ENCODE measurements around the gene ALG9.

Gene ALG9

DNA sequence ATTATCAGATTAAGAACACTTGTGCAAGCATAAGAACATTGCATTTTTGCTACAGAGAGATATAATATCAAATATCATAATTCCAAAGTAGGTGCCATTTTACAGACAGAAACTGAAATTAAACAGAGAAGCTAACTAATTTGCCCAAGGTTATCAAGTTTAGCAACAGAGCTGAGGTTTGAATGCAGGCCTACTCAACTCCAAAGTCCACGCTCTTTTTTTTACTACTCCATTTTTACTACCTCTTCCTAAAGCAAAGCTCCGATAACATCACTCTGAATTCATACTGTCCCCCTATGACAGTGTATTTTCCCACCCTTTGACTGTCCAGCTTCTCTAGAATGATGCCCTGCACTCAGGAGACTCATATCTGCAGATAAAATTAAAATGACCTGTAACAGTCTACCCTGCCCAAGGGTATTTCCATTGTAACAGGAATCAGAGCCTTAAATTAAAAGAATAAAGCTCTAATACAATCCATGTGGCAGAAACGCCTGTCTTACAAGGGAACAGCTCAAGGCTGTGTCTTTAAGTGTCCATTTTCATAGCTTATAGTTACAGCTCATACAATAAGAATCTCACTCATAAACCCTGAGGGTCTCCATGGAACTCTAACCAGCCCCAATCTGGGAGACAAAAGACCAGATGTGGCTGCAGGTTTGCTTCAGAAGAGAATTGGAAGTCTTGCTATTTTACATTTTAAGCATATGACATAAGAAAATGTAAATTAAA, 36.8 kb downstream of the ALG9 start:
- DNase-seq, result no peak

DNA sequence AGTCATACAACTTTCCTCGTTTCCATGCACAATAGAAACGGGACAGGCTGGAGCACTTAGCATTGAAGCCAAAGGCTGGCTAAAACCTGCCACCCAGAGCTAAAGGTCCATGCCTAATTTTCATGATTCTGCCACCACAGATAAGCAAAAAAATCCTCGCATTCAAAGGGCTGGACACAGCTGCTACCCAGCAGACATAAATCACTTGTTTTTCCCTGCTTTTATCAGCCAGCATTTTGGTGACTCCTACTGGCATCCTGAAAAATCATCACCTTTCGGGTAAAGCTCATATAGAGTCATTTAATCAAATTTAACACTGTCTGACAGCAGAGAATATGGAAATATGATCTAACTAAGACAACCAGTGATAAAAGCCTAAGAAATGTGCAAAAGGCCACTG, 37.9 kb downstream of the ALG9 start:
- DNase-seq, result no peak

DNA sequence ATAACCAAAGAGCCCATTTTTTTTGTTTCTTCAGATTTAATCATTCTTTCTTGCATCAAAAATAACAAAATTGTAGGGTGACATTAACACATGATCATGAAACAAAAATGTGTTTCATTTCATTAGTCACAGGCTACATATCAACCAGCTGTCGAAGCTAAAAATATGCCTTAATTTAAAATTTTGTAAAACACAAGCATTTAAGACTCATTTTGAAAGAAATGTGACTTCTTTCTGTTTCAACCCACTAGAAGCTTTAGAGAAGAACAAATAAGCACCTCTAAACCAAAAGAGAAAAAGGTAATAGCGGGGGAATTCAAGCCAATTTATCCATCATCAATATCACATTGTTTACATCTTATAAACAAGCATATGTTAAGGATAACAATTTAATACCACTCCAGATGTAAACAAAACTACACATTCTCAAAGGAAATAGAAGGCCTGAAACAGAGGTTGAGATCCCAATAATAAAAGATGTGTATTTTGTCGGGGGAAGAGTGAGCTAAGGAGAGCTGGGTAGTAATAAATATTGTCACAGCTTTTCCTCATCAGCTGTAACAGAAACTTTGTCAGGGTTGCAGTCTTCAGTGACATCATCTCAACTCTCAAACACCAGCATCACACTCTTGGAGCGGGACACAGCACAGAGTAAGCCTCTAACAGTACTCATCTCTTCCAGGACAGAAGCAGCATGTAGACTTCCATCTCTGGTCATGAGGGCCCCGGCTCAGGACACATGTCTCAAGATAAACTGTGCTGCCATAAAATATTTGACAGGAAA, 42.0 kb downstream of the ALG9 start:
- no peak for DNase-seq

DNA sequence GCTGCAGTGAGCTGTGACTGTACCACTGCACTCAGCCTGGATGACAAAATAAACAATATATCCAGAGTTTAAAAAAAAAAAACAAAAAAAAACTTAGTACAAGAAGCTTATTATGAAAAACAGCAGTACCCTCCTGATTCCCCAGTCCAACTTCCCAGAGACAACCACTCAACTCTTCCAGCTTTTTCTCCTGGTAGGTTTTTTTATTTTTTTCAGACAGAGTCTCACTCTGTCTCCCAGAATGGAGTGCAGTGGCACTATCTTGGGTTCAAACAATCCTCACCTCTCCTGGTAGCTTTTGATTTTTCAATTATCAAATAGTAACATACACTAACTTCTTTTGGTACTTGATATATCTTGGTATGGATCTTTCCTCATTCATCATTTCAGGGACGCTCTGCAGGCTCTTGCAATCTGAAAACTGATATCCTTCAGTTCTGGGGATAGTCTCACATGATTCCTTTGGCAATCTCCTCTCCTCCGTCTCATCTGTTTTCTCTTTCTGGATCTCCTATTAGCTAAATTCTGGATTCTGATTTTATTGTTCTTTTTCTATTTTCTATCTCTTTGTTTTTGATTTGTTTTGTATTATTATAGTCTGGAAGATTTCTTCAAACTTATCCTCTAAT, 44.9 kb downstream of the ALG9 start:
- no peak for DNase-seq

DNA sequence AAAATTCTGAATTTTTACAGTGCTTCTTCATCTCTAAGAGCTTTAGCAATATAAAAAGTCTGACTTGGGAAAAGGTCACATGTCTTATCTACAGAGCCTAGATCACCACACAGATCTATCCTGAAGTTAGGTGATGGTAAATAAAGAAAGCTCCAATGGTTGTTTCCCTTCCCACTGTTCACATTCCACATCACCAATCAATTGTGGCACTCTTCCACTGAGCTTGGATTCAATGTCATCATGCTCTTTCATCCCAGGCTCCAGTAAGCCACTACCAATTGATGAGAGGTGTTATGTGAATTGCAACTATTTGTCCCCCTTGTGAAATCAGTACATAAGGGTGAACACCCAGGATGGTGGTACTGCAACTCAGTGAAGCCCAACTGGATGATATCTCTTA, 47.8 kb downstream of the ALG9 start:
- no peak for DNase-seq

DNA sequence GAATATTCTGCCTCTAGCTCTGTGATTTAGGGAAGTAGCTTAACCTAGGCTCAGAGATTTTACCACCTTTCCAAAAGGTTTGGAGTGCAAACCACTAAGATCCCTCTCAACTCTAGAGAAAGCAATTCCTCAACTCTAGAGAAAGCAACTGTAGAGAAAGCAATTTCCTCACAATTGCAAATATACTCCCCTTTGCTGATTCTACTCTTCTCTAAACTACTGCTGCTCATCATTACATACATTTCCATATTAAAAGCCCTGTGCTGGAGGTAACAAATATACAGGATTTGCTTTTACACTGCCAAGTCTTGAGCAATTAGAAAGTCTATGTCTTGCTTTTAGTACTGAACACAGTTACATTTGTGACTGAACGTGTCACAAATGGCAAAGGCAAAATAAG, 48.2 kb downstream of the ALG9 start:
- DNase-seq, result no peak

DNA sequence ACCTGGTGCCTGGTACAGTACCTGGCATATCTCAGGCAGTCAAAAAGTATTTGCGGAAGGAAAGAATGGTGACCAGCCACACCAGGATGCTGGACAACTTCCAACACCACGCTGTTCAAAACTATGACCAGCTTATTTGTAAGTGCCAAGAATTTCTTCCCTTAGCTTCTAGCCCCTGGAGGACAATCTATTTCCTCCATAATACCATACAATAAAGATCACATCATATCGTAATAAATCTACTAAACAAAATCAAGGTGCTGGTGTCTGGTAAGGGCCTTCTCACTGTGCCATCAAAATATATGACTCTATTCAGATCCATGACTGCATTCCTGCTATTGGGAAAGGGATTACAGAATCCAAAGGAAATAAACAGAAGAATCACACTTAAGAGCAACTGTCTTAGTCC, 51.5 kb downstream of the ALG9 start:
- DNase-seq, result no peak

DNA sequence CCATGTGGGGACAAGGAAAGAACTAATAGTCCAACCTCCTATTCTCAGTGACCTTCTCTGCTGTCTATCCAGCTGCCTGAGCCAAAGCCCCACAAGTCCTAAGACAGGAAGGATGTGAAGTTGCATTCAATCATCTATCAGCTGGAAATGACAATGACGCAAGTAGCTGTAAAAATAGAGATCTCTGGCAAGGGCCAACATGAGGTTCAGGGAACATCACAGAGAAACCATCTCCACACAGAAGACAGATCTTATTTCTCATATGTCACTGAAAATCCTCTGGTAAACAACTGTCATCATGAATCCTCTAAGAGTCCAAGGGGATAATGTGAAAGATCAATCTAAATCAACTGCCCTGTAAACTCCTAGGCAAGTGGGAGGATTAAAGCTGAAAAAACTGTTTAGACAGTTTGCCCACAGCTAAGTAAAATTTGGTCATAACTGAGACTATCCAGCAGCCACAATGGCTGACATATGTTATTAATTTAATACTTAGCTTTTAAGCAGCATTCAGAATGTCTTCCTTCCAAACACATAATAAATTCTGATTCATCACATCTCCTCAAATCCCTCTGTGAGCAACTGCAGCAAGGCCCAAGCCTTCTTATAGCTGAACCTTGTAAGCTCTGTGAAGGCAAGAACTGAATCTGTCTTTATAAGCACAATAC, 52.1 kb downstream of the ALG9 start:
- DNase-seq, result no peak

DNA sequence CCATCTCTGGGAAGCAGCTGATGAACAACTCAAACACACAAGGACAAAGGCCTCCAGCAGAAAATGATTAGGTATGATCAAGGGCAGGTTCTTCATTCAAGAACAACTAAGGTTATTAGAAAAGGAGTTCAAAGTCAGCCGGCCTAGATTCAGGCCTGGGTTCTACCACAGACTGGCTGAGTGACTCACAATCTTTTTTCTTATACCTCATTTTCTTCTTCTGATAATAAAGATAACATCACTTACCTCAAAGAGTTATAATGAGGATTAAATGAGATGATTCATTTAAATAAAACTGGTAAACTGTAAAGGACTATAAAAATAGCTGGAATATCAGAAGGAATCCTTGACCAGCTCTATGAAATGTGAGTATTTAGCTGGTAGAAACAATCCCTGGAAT, 55.9 kb downstream of the ALG9 start:
- no peak for DNase-seq

DNA sequence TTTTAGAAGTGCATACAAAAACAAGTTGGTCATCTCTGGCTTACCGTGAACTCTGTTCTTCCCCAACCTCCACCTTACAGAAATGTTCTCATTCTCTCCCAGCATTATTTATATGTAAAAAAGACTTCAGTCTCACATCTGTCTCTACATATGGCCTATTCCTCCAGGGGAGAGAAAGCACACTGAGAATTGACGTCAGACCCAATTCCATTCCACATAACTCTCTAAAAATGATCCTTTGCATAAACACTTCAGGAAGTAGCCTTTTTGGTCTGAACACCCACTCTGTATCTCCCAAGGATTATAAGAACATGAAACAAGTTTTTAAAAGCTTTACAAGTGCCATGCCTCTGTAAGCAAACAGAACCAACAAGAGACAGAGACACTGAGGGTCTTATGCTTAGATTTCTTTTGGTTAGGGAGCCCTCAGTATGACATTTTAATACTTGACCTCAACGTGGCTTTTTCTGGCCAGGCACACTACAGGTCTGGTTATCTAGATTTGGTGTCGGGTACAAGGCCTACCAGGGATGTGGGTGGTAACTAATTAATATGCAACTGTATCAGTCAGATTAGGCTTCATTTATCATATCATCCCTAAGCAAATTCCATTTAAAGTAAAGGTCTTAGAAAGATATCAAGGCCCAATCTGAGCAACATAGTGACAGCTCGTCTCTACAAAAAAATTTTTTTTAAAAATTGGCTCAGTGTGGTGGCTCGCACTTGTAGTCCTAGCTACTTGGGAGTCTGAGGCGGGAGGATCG, 56.6 kb downstream of the ALG9 start:
- no peak for DNase-seq

DNA sequence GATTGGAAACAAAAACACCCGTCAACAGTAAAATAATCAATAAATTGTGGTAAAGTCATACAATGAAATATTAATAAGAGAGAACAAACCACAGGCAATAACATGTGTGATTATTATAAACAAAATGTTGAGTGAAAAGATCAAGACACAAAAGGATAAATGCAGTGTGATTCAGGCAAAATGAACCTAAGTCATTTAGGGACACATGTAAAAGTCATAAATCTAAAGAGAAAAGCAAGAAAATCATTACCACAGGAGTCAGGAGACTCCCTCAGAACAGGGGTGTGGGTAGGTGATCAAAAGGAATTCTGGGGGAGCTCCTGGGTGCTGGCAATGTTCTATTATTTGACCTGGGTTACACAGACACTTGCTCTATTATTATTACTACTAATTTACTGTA, 57.3 kb downstream of the ALG9 start:
- DNase-seq, result no peak

DNA sequence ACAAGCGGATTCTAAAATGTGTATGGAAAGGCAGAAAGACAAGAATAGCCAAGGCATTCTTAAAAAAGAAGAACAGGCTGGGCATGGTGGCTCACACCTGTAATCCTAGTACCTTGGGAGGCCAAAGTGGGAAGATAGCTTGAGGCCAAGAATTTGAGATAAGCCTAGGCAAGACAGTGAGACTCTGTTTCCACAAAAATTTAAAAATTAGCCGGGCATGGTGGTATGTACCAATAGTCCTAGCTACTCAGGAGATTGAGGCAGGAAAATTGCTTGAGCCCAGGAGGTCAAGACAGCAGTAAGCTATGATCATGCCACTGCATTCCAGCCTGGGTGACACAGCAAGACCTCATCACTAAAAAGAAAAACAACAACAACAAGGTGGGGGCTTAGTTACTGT, 59.2 kb downstream of the ALG9 start:
- no peak for DNase-seq

DNA sequence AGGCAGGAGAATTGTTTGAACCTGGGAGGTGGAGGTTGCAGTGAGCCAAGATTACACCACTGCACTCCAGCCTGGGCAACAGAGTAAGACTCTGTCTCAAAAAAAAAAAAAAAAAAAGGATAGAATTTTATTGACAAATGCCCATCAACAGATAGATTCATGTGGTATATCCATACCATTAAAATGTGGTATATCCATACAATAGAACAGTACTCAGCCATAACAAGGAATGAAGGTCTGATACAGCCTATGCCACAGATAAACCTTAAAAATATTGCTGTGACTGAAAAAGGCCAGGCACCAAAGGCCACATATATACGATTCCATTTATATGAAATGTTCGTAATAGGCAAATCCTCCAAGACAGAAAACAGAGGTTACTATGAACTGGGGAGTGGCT, 59.9 kb downstream of the ALG9 start:
- no peak for DNase-seq

DNA sequence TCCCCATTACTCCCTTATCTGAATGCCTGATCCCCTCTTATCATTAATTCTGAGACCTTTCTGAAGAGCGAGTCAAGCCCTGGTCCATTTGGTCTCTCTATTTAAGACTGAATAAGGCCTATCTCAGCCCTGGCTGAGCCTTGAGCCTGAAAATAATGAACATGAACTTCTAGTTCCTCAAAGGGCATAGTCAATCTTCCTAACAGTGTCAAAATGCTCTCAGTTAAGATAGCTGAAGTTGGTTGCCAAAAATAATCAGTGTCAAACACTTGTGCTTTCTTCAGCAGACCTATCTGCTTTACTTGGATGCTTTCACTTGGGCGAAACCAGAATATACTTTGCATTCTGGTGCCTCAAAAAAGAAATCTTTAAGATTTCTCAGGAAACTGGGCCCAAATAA, 62.5 kb downstream of the ALG9 start:
- no peak for DNase-seq

DNA sequence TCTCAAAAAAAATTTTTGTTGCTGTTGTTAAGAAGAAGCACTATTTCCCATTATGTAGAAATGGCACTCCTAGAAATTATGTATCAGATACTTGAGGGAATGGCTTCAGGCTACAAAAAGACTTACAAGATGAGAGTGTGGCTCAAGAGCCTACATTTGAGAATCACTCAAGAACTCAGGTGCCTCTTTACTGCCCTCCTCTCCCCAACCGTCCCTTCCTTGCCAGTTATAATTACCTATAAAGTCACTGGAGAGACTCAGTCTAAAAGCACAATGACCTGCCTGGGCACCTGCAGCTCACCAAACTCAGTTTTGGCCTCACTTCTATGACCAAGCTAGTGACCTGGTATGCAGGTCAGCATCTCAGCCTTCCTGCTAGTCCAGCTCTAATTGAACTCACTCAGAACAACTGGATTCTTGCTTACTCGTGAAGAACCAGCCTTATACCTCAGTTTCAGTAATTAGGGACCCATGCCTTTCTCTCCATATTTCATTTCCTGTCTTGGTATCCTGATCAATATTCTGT, 63.3 kb downstream of the ALG9 start:
- DNase-seq, result no peak

DNA sequence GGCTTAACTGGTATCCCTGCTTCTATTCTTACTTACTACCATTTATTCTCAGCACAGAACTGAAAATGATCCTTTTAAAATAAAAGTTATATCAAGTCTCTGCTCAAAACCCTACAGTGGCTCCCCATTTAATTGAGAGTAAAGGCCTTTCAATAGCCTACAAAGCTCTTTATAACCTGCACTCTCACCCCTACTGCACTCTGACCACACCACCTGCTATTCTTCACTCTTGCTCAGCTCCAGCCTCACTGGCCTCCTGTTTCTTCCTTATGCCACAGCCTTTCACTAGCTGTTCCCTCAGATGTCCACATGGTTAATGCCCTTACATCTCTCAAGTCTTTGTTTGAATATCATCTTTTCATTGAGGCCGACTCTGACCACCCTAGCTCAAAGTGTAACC, 64.3 kb downstream of the ALG9 start:
- no peak for DNase-seq

DNA sequence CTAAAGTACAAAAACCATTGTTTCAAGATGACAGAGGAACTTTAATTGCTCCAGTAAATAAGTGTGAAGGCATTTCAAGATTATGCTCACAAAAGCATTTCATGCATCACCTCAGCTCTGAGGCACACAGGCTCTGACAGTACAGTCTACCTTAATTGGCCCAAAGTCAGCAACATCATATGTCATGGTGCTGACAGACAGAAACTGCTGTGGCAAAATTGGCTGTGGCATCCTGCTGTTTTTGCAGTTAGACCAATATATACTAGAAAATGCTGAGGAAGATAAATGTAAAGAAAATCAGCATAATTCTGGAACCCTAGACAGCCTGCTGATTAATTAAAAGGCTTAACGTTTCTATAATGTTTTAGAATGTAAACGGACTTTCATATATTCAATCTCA, 70.2 kb downstream of the ALG9 start:
- DNase-seq, result no peak

DNA sequence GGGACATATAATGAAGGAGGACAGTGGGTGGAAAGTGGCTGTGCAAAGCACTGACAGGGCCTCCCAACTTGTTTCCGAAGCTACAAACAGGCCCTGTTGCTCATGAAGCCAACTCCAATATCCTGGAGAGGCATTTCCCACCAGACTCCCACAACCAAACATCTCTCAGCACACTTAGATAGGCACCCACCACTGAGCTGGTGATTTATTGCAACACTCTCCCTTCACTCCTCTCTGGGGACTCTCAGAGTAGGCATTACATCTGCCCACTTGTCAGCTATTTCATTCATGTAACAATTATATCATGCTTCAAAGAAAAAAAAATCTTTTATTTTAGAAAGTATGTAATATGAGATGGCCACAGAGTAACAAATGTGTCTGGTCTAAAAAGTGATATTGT, 73.1 kb downstream of the ALG9 start:
- no peak for DNase-seq

DNA sequence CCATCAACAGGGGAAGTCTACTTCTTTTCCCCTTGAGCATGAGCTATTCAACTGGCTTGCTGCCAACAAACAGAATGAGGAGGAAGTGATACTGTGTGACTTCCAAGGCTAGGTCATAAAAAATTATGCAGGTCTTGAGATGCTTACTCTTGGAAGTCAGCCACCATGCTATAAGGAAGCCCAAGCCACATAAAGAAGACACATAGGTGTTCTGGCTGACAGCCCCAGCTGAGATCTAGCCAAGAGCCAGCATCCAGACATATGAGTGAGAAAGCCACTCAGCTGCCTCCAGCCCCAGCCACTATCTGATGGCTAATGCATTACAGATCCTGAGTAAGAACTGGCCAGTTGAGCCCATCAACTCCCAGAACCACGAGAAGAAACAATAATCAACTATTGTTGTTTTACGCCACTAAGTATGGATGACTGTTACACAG, 74.2 kb downstream of the ALG9 start:
- no peak for DNase-seq

DNA sequence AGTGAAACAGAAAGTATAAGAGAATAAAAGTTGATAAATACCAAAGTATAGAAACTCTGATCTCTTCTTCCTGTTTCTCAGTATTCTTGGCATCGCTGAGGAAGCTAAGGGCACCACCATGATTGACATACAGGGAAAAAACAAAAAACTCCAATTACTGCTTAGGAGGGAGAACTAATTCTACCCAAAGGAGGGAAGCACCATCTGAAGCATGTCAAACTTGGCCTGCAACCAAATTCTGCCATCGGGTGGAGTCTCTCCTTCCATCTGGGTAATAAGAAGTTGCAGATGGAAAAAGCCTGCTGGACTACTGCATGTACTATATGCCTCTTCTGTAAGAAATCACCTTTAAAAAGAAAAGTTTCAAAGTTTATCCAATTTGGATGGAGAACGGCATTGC, 74.7 kb downstream of the ALG9 start:
- no peak for DNase-seq

DNA sequence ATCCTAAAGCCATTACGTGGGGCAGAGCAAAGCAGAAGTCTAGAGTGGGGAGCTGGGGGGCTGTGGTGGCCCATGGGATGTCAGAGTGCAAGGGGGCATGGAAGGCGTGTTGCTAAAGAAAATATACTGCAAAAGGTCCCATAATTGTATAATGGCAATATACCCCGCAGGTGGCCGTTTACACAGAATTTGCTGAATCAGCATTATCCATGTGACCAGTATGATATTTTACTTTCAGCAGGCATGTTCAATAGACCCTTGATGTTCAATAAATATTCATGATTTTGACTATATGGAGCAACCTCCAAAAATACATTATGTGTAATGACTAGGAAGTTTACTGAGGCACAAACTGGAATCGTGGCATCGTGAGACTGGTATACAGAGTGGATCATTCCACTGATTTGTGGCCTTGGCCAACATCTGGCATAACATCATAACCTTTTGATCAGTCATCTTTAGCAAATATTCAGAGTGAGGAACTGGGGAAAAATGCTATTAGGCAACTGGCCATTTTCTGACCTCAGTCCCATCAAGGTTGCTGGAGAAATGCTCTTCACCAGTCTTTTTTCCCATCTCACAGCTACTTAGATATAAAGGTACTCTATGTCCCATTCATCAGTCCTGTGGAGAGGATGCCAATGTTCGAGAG, 75.9 kb downstream of the ALG9 start:
- no peak for DNase-seq

DNA sequence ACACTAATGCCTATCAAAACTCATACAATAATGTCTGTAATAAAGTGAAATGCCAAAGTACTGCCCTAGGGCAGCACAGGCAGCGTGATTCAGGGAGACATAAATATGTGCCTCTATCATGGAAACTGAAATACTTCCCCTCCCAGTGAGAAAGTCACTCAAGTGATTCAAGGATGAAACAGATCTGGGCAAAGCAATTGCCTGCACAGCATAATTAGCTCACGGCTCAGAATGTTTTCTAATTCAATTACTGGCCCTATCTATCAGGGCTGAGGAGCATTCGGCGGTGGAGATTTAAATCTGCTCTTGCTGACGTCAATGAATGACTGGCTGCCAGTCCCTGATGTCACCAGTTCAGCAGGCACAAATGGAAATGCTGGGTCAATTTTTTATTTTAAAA, 77.5 kb downstream of the ALG9 start:
- no peak for DNase-seq
